ENCODE results near the gene DHX34. TPM values are rescaled to one million over a fixed set of nuclear protein-coding genes. Genes with fewer than 3 reads are reported as not detected.

DHX34 gene
- total and polyA plus RNA-seq, 9 of the 15 experiments (the other 6 are each of a cell fraction or from before 2014, with no cell fraction given): 0.36 to 42.0 (median 15.0) TPM

DNA sequence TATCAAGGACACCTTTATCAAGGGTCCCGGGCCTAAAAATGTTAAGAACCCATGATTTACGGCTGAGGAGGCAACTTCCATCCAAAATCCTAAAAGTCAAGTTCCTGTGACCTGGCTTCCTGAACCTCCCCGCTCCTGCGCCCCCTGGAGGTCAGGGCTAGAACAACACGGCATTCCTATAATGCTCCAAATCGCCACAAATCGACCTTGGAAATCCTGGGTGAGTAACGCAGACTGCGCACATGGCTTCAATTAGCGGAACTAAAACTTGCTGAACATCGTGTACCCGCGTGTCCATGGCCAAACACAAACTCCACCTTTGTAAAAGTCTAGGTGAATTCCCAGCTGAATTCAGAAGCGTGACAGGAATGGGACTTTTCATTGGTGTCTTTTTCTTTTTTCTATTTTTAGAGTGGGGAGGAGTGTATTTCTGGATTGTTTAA, 43.8 kb upstream of the DHX34 start (continued):
- TF ChIP-seq, protein P1, sequence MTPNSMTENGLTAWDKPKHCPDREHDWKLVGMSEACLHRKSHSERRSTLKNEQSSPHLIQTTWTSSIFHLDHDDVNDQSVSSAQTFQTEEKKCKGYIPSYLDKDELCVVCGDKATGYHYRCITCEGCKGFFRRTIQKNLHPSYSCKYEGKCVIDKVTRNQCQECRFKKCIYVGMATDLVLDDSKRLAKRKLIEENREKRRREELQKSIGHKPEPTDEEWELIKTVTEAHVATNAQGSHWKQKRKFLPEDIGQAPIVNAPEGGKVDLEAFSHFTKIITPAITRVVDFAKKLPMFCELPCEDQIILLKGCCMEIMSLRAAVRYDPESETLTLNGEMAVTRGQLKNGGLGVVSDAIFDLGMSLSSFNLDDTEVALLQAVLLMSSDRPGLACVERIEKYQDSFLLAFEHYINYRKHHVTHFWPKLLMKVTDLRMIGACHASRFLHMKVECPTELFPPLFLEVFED (CRISPR knock-in tag; conservative IDR thresholded peaks at IDR 0.05): no peak
- TF ChIP-seq, protein P2, sequence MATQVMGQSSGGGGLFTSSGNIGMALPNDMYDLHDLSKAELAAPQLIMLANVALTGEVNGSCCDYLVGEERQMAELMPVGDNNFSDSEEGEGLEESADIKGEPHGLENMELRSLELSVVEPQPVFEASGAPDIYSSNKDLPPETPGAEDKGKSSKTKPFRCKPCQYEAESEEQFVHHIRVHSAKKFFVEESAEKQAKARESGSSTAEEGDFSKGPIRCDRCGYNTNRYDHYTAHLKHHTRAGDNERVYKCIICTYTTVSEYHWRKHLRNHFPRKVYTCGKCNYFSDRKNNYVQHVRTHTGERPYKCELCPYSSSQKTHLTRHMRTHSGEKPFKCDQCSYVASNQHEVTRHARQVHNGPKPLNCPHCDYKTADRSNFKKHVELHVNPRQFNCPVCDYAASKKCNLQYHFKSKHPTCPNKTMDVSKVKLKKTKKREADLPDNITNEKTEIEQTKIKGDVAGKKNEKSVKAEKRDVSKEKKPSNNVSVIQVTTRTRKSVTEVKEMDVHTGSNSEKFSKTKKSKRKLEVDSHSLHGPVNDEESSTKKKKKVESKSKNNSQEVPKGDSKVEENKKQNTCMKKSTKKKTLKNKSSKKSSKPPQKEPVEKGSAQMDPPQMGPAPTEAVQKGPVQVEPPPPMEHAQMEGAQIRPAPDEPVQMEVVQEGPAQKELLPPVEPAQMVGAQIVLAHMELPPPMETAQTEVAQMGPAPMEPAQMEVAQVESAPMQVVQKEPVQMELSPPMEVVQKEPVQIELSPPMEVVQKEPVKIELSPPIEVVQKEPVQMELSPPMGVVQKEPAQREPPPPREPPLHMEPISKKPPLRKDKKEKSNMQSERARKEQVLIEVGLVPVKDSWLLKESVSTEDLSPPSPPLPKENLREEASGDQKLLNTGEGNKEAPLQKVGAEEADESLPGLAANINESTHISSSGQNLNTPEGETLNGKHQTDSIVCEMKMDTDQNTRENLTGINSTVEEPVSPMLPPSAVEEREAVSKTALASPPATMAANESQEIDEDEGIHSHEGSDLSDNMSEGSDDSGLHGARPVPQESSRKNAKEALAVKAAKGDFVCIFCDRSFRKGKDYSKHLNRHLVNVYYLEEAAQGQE (IDR thresholded peaks at IDR 0.05; ENCODE audit: borderline replicate concordance): peak; percentile 56; the same call in 1 of the 2 replicates
- TF ChIP-seq, protein P2 (CRISPR knock-in tag; IDR thresholded peaks at IDR 0.05; ENCODE audit: low read depth): no peak
- TF ChIP-seq POU5F1 (IDR thresholded peaks at IDR 0.05; ENCODE audit: borderline replicate concordance, low read depth, low read length, partially characterized antibody): no peak
- no peak for TF ChIP-seq HDAC2 (IDR thresholded peaks at IDR 0.05)
- no peak for TF ChIP-seq PCBP1 (IDR thresholded peaks at IDR 0.05; ENCODE audit: low read depth, low read length, poor library complexity, severe bottlenecking)
- TF ChIP-seq, protein P3, sequence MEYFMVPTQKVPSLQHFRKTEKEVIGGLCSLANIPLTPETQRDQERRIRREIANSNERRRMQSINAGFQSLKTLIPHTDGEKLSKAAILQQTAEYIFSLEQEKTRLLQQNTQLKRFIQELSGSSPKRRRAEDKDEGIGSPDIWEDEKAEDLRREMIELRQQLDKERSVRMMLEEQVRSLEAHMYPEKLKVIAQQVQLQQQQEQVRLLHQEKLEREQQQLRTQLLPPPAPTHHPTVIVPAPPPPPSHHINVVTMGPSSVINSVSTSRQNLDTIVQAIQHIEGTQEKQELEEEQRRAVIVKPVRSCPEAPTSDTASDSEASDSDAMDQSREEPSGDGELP (CRISPR knock-in tag; IDR thresholded peaks at IDR 0.05; ENCODE audit: borderline replicate concordance): 0 out of 2 replicates have a peak, but pooled peaks have one; percentile 23
- TF ChIP-seq RAD21 (CRISPR knock-in tag; conservative IDR thresholded peaks at IDR 0.05 in 1 of 2, IDR thresholded peaks at IDR 0.05 in 1 of 2): peak; percentile 53 to 65
- no peak for TF ChIP-seq CBFB (CRISPR knock-in tag; IDR thresholded peaks at IDR 0.05)
- 0 out of 2 replicates have a peak, but pooled peaks have one; percentile 17 for TF ChIP-seq ZNF766 (CRISPR knock-in tag; conservative IDR thresholded peaks at IDR 0.05)
- TF ChIP-seq CCAR2 (IDR thresholded peaks at IDR 0.05; ENCODE audit: low read depth, low read length): no peak
- TF ChIP-seq HOXB6 (CRISPR knock-in tag; IDR thresholded peaks at IDR 0.05; ENCODE audit: borderline replicate concordance): no peak
- TF ChIP-seq, protein P4, sequence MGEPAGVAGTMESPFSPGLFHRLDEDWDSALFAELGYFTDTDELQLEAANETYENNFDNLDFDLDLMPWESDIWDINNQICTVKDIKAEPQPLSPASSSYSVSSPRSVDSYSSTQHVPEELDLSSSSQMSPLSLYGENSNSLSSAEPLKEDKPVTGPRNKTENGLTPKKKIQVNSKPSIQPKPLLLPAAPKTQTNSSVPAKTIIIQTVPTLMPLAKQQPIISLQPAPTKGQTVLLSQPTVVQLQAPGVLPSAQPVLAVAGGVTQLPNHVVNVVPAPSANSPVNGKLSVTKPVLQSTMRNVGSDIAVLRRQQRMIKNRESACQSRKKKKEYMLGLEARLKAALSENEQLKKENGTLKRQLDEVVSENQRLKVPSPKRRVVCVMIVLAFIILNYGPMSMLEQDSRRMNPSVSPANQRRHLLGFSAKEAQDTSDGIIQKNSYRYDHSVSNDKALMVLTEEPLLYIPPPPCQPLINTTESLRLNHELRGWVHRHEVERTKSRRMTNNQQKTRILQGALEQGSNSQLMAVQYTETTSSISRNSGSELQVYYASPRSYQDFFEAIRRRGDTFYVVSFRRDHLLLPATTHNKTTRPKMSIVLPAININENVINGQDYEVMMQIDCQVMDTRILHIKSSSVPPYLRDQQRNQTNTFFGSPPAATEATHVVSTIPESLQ (CRISPR knock-in tag; IDR thresholded peaks at IDR 0.05): no peak
- TF ChIP-seq SMAD2 (IDR thresholded peaks at IDR 0.05; ENCODE audit: low read depth, low read length): no peak
- peak; percentile 52 to 63; a peak in 2 of 4 replicates for TF ChIP-seq FOXK2 (conservative IDR thresholded peaks at IDR 0.05 in 1 of 2, IDR thresholded peaks at IDR 0.05 in 1 of 2; ENCODE audit: low read depth in 2 of 2)
